Stimulated activated CD4-positive, alpha-beta T cell treated with anti-CD3 and anti-CD28 coated beads, Interleukin-2, amount 100 ng/mL, for 24 hours (primary cell): Measurements from ENCODE around the gene DTX3.
"Not testable (repeated sequence)": the region's sequence is repeated elsewhere in the genome, so short reads cannot be mapped to it uniquely, and the experiment has no call there.

Source experiments
- DNase-seq, 2 donors: peaks; one replicate each; pipeline ENCODE4 v3.0.0-alpha.2; 2020

DTX3 gene

DNA sequence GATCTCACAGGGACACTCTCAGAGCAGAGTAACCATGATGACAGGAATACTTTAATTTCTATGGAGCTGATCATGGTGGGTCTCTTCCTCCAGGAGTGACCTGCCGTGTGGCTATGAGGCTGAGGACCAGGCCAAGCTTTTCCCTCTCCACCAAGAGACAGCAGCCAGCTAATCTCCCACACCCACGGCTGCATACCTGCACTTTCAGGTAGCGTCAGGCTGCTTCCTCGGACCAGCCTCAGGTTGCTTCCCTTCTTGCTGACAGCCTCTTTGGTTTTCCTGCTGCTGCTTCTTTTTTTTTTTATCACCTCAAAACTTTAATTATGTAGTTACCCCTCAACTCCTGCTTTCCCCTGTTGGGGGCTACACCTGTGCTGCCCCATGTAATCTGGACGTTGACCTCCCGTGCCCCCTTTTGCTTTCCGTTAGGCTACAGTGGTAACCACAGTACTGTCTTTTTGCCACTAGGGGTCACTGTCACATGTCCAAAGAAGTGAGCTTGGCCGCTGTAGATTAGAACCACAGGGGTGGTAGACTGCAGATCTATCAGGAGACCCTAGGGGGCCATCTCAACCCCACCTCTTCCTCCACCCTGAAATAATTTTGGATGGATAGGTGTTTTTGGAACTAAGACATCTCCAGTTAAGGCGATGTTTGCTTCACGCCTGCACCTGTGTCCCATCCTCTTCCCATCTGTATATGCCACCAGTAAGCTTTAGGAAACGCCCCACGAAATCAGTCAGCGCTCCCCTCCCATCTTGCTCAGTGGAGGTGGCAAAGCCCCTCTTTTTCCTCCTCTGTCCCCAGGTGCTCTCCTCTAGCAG, 21.4 kb upstream of the DTX3 start:
- peak; percentile 50 to 73 for DNase-seq

DNA sequence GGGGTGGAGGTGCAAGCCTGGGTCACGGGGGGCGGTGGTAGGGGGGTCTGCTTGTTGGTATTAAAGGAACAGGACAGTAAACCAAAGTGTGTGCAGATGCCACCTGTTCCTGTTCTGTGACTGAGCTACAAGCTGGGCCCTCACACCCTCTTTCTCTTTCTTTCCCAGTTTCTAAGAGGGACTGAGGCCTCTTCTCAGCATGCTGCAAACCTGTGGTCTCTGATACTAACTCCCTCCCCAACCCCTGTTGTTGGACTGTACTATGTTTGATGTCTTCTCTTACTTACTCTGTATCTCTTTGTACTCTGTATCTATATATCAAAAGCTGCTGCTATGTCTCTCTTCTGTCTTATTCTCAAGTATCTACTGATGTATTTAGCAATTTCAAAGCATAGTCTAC, 20.6 kb upstream of the DTX3 start:
- no peak for DNase-seq

DNA sequence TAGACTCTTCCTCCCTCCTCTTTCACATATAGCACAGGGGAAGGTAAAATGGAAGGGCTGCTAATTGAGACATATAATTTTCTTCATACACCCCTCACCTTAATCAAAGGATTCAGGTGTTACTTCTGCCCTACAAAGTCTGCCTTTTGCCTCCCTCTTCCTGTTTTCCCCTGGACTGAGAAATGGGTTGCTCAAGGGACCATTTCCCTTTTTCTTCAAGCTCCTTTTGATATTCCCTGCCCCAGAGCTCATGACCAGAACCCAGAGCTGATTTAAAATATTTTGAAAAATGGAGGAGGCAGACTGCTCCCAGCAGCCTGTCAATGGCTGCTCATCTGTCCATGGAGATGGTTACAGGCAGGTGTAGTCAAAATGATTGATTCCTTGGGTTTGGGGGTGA, 19.9 kb upstream of the DTX3 start:
- no peak for DNase-seq

DNA sequence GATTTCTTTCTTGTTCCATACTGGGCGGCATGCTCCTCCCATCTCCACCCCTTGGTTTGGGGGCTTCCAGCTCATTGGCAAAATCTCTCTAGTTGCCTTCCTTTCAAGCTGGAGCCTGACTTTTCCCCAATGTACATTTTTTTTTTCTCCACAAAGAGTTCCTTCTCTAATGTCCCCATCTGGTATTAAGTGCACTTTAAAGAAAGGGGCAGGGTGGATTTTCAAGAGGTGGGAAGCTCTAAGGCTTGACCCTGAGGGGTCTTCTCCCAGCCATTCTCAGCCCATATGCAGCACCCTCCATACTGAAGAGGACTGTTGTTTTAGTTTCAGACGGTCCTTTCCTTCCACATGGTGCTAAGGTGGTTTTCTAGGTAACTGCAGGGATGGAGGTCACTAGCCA, 19.5 kb upstream of the DTX3 start:
- DNase-seq, result no peak

DNA sequence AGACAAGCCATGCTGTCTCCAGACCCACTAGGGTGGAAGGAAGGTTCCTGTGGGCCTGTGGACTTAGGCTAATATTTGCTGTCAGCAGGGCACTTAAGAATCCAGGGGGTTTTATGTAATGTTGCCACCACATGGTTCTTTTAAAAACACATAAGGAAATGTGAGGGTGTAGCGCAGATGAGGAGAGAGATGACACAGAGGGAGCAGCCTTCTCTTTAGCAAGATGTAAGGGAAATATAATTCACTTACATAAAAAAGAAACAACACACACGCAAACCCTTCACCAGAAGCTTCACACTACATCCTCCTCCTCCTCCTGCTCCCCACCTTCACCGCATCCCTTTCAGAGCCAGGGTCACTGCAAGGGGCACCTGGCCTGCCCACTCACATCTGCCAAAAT, 18.5 kb upstream of the DTX3 start:
- DNase-seq, result no peak

DNA sequence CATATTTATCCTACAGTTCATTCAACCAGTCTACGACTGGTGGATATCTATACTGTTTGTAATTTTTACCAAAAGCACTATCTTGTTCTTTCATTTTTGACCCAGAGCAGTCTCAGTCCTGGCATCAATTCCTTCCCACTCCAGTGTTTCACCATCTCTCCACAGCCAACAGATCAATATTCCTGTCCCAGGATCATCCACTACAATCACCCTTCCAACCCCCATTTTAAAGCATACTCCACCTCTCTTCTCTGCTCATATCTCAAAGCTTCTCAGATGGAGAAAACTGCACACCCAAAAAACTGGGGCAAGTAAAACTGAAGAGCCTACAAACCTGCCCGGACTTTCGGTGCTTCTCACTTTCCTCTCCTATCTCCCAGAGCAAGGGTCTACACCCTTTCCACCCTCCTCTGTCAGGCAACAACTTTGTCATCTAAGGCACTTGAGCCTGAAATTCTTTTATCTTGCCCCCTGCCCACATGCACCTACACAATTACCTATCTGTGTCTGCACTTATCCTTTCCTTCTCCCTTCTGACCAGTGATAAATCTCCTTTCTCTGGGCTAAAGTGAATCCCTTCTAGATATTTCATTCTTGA, 17.7 kb upstream of the DTX3 start:
- DNase-seq, result no peak

DNA sequence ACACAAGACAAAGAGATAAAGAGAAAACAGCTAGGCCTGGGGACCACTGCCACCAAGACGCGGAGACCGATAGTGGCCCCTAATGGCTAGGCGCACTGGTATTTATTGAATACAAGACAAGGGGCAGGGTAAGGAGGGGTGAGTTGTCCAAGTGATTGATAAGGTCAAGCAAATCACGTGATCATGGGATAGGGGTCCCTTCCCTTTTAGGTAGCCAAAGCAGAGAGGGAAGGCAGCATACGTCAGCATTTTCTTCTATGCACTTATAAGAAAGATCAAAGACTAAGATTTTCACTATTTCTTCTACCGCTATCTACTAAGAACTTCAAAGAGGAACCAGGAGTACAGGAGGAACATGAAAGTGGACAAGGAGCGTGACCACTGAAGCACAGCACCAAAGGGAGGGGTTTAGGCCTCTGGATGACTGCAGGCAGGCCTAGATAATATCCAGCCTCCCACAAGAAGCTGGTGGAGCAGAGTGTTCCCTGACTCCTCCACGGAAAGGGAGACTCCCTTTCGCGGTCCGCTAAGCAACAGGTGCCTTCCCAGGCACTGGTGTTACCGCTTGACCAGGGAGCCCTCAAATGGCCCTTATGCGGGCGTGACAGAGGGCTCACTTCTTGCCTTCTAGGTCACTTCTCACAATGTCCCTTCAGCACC, 15.5 kb upstream of the DTX3 start:
- DNase-seq, result not testable (repeated sequence)

DNA sequence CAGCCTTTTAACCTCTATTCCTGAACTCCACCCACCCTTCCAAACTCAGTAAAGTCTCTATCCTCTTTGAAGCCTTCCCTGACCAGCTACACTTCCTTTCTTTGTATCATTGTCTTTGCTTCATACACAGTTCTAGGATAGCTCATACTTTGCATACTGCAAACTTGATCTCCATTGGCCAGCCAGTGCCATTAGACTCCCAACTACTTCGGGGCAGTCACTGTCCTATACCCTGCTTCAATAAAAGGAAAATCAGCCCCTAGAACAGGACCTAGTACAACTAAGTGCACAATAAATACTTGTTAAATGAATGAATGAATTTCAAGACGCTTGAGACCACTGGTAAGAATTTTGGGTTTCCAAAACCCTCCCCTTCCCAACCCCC, 14.2 kb upstream of the DTX3 start:
- DNase-seq, result no peak

DNA sequence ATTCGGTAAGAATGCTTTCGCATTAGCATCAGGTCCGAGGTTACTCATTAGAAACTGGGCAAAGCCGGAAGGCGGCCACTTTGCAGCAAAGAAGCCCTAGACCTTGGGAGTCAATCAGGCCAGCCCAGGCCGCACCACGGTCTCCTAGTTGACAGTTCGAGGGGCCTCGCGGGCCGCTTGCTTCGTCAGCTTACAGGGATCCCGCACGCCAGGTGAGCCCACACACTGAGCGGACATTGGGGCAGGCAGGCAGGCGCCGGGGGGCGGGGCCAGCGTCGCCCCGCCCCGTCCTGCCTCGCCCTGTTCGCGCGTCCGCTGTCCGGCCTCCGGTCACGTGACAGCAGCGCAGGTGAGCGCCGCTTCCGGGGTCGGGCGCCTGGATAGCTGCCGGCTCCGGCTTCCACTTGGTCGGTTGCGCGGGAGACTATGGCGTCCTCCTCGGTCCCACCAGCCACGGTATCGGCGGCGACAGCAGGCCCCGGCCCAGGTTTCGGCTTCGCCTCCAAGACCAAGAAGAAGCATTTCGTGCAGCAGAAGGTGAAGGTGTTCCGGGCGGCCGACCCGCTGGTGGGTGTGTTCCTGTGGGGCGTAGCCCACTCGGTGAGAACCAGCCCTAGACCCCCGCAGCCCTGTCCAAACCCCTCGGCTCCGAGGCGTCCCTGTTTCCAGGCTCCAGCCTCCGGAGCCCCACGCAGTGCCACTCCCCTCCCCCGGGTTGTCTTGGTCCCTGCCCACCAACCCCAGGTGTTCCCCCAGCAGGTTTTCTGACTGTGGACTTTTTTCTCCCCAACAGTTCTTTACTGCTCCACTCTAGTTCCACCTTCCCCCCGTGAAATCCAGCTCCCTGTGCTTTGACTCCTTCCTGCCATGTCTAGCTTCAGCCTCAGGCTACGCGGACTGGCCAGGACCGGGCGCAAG, 13.5 kb upstream of the DTX3 start, which contains the start of gene PIP4K2C:
Gene PIP4K2C, plus strand, starts transcription at position 329 of the 918 bp plus-strand sequence. Its CDS starts 98 bp downstream, at position 427.
- peak; percentile 76 to 84 for DNase-seq

DNA sequence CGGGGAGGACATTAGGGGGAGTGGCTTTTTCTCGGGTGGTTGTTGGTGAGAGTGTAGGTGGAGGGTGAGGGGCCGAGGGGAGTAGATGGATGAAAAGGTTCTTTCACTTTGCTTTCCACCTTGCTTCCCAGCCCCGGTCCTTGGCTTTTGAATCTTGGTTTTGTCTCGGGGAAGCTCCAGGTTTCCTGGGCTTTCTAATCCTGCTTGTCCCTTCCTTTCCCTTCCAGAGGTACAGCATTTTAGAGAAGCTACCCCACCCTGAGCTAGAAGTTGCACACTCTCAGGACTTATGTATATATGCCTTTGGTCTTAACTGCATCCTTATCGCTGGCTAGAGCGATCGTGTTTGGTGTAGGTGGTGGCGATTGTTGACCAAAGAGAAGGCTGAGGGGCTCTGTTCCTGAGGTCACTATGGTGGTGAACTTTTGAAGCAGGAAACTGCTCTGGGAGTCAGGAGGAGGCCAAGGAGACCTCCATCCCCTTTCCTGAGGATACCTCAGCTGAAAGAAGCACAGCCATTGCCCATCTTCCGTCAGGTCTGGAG, 12.8 kb upstream of the DTX3 start:
- no peak for DNase-seq

DNA sequence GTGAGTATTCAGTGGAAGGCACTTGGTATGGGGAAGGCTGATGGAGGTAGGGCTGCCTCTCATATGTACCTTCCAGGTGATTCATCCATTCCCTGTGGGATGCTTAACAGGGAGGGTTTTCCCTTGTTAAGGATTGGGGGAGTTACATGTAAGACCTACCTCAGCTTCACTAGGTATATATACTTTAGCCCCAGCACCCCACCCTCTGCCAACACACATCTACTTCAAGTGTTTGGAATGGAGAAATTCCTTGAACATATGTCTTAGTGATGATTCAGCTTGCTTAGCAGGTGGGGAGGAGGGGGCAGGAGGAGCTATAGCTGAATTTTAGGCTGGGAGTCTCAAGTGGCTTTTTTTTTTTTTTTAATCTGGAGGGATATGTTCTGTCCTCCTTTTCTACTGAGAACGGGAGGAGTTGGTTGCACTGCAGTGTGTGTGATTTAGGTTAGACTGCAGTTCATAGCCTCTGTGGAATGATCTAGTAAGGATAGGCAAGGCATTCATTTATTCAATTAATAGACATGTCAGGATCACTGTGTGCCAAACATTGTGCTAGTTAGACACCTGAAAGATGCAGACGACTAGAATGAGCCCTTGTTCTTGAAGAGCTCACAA, 12.0 kb upstream of the DTX3 start:
- DNase-seq, result no peak

DNA sequence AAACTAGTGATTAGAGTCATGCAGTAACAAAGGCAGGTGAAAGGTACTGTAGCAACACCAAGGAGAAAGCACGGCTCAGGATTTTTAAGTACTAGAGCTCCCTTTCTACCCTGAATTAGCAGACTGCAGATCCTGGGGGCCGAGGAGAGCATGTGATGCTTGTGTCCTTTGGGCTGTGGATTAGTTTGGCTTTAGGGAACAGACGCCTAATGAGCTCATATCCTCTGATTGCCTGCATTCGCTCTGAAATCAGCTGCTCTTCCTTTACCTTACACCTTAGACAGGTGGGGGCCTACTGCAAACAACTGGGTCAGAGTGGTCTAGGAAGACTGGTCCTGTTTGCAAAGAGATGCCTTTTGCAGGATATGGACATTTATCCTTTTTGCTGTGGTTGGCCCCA, 11.4 kb upstream of the DTX3 start:
- no peak for DNase-seq

DNA sequence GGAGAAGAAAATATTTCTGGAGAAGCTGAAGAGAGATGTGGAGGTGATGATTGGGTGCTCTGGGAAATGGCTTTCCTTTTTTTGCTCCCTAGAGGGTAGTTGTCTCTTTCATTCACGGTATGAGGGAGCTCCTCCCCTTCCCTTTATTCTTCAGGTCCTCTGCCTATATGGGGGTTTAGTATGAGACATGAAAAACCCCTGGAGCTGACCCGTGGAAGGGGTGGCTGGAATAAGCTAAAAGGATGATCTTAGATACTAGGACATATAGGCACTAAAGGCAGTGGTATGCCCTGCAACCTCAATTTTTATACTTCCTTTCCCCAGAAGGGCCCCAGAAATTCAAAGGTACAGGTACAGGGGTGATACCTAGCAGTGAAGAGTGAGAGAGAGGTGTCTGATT, 4.2 kb upstream of the DTX3 start:
- no peak for DNase-seq

DNA sequence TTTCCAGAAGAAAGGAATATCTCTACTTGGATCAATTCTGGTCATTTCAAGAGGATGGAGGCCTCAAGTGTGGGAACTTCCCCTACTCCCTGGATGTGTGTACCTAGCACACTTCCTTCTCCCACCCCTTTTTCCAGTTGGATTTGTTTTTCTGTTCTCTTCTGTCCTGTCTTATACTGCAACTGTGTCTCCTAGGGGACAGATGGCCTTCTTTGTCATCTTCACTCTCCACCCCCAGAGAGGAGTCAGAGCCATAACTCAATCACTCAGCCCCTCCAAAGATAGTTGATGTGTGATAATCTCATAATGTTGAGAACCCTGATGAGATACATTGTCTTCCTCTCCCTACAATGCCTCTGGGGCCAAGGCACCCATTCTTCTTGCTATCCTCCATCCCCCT, 2.1 kb upstream of the DTX3 start:
- DNase-seq, result no peak

DNA sequence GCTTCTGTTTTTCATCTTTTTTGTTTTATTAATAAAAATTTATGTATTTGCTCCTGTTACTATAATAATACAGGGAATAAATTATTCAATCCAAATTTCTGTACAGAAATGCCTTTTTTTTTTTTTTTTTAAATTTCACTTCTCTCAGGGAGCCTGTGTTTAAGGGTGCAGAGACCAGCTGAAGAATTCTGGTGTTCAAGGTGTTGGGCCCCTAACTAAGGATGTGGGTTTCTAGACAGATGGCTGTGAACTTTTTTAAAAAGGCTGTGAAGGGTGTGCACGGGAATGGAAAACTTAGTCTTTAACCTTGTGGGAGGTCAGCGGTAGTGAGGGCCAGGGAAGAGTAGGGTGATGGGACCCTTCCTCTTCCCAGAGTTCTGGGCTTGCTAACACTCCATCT, 1.3 kb upstream of the DTX3 start:
- DNase-seq, result no peak

DNA sequence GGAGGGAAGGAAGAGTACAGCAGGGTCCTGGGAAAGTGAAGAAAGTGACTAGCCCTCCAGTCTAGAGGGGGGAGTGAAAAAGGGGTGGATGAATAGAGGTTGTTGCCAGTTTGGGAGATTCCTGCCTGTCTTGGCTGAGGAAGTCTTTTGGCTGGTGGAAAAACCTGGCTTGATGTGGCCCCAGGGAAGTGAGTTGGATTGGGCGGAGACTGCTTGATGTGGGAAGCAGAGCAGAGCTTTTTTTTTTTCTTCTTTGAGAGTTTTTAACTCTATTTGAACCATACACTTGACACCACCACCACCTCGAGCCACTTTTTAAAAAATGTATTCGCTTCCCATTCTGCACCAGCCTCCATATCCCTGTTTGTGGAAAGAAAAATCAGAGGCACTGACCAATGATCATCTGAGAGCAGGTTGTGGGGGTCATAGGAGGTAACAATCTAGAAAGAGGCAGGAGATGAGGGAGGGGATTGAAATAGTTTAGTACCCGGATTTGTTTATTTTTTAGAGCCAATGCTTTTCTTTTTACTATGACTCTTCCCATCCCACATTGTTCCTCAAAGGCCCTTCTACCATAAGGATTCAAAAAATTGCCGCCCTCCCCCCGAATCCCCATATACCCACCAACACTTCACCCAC, 690 bp upstream of the DTX3 start:
- no peak for DNase-seq

DNA sequence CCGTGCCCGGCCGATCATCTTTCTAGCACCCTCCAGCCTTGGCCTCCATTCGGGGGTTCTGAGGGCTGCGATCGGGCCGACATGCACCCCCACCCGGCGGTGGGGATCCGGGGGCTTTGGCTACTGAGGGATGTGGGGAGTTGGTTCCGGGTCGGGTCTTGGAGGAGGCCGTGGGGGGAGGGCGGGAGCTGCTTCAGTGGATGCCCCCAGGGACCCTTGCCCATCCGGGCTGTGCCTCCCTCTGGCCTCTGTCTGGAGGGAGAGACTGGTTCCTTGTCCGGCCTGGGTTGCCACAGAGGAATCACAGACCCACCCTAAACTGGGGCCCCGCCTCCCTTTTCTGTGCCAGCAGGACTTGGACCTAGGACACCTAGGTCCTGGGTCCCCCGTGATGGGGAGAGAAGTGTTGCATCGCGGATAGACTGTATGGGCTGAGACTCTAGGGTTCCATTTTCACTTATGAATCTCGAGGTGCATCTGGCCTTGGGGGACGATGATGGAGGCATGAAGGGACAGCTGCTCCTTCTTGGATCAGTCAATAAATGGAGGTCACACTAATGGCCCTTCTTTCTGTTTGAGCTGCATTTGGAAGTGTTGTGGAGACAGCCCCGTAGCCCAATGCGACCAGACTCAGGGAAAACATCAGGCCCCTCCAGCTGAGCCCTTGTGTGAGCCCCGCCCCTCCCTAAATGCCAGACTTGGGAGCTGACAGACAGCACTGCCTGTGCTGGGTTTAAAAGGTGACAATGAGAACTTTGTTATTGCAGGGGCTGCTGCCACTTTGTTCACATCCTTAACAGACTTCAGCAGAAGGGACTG, 577 bp downstream of the DTX3 start:
- DNase-seq, result peak; percentile 13 to 28

DNA sequence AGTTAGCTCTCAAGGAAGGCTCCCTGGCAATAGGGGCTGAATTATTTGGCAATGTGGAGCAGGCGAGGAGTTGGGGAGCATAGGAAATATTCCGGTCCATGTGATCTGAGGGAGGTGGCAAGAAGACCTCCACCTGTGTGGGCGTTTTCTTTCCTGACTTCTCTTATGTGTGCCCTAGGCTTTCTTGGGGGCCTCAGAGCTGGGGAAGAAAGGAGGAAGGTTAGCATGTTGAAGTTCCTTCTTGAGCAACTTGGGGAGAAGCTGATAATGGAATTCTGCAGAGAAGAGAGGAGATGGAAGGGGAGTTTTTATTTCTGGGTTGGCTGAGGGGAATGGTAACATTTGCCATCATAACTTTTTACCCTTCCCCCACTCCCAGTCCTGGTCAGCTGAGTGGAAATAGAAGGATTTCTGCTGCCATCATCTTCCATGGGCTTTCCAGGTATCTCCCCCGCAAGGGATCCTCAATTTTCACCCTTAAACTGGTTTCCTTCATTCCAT, 1.2 kb downstream of the DTX3 start:
- no peak for DNase-seq

DNA sequence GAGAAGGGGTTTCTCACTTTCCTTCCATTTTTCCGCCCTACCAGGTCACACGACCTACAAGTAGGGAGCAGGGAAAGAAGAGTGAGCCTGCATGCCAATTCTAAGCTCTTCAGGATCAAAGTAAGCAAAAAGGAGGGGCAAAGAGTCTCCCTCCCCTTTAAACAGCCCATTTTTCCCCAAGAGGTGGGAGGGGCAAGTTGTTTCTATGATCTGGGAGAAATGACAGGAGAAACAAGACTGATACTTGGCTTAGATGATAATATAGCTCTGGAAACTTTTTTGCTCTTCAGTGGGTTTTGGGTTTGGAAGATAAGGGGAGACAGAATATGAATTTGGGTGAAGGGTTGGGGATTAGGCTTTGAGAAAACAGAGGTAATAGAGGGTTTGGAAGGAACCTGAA, 1.8 kb downstream of the DTX3 start:
- DNase-seq, result no peak

DNA sequence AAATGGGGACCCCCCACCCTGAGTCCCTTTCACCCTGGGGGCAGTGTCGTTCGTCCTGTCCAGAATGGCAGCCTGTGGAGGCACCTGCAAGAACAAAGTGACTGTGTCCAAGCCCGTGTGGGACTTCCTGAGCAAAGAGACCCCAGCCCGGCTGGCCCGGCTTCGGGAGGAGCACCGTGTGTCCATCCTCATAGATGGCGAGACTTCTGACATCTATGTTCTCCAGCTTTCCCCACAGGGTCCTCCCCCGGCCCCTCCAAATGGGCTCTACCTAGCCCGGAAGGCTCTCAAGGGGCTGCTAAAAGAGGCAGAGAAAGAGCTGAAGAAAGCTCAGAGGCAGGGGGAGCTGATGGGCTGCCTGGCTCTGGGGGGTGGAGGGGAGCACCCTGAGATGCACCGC, 2.2 kb downstream of the DTX3 start:
- no peak for DNase-seq
